Erythroblast (primary cell): ENCODE results near the gene PROM2.

ENCODE experiments used
- GATA1 ChIP-seq: IDR thresholded peaks from 2 replicates; pipeline ENCODE4 v1.6.1; 2011; ENCODE audit warnings: low read depth, mild to moderate bottlenecking, control low read depth, low read length, moderate library complexity
- POLR2A ChIP-seq: IDR thresholded peaks from 2 replicates; pipeline ENCODE4 v1.6.1; 2011; ENCODE audit warnings: mild to moderate bottlenecking, low read length

- TF ChIP-seq POLR2A (no peak), GATA1 (no peak)
These were observed 7.3 kb upstream of the PROM2 start for GRCh38 chr2:95266781-95267430.
